ENCODE results near the gene TMEM209. TPM values are rescaled to one million over a fixed set of nuclear protein-coding genes. Genes with fewer than 3 reads are reported as not detected.

Gene TMEM209
- total RNA-seq, 1 donor from 2014 or later, result 14.8 TPM

DNA sequence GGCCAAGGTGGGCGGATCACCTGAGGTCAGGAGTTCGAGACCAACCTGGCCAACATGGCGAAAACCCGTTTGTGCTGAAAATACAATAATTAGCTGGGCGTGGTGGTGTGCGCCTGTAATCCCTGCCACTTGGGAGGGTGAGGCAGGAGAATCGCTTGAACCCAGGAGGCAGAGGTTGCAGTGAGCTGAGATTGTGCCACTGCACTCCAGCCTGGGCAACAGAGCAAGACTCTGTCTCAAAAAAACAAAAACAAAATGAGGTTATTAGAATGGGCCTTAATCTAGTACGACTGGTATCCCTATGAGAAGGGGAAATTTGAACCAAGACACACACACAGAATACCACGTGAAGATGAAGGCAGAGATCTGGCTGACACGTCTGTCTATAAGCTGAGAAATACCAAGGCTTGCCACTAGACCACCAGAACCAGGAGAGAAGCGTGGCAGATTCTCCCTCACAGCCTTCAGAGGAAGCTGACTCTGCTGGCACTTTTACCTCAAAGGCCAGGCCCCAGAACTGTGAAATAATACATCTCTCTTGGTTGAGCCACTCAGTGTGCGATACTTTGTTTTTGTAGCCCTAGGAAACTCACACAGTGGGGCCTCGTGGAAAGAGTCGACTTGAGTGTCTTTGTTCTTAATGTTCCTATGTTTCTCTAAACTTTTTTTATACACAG is 59.6 kb downstream of the TMEM209 start:
- Mint-ChIP-seq H3K4me1 (ENCODE audit: low read depth) (peaks cover 37% of the 10 kb centered on the region), H3K4me3 (ENCODE audit: unreplicated experiment) (no peak overlapping the region), H3K27ac (ENCODE audit: unreplicated experiment) (peak overlapping the region; percentile 19), H3K36me3 (ENCODE audit: low read depth) (no peaks in the 10 kb centered on the region), H3K9me3 (ENCODE audit: low read depth) (no peaks in the 10 kb centered on the region), H3K27me3 (ENCODE audit: low read depth) (no peaks in the 10 kb centered on the region)
- DNase-seq (ENCODE audit: low spot score), result no peak
- TF ChIP-seq, protein P1, sequence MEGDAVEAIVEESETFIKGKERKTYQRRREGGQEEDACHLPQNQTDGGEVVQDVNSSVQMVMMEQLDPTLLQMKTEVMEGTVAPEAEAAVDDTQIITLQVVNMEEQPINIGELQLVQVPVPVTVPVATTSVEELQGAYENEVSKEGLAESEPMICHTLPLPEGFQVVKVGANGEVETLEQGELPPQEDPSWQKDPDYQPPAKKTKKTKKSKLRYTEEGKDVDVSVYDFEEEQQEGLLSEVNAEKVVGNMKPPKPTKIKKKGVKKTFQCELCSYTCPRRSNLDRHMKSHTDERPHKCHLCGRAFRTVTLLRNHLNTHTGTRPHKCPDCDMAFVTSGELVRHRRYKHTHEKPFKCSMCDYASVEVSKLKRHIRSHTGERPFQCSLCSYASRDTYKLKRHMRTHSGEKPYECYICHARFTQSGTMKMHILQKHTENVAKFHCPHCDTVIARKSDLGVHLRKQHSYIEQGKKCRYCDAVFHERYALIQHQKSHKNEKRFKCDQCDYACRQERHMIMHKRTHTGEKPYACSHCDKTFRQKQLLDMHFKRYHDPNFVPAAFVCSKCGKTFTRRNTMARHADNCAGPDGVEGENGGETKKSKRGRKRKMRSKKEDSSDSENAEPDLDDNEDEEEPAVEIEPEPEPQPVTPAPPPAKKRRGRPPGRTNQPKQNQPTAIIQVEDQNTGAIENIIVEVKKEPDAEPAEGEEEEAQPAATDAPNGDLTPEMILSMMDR (IDR thresholded peaks at IDR 0.05), result no peak

DNA sequence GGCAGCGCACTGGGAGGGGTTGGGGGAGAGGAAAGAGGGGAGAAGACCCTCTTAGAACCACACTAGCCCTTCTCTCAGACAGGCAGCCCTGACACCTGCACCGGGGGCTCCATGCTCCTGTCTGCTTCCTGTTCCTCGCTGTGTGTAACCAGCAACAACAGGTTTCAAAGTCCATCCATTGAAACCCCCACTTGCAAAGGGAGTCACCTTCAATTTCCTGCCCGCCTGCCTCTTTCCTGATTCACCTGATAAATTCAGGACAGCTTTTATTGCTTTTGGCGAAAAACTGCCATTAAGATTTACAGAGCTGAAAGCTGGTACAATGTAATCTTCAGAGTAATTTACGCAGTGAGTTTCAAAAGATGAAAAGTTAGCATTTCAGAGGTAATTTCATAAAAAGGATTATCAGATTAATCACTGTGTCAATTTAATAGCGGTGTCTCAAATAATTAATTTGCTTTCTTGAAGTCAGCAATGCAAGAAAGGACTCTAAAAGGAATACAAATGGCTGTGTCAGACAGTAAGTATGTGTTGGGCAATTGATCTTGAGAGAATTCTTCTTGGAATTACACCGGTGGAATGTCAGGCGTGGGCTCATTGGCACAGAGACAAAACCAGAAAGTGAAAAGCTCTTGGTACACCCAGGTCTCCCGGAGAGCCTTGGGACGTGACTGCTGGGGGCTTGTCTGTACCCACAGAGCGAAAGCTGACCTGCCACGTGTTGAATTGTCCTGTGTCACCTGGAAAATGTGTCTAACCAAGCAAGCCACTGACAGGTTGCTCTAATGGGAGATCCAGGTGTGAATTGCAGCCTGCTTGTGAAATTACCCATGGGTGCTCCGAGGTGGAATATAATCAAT is 60.7 kb downstream of the TMEM209 start:
- no peak overlapping the region for H3K4me3 Mint-ChIP-seq (ENCODE audit: unreplicated experiment)
- H3K27me3 Mint-ChIP-seq (ENCODE audit: low read depth), result no peaks in the 10 kb centered on the region
- no peak for DNase-seq (ENCODE audit: low spot score)
- H3K36me3 Mint-ChIP-seq (ENCODE audit: low read depth), result peaks cover under 1% of the 10 kb centered on the region
- H3K4me1 Mint-ChIP-seq (ENCODE audit: low read depth), result peaks cover 37% of the 10 kb centered on the region
- H3K9me3 Mint-ChIP-seq (ENCODE audit: low read depth), result no peaks in the 10 kb centered on the region
- TF ChIP-seq, protein P1 (IDR thresholded peaks at IDR 0.05), result no peak
- H3K27ac Mint-ChIP-seq (ENCODE audit: unreplicated experiment), result peak overlapping the region; percentile 42

DNA sequence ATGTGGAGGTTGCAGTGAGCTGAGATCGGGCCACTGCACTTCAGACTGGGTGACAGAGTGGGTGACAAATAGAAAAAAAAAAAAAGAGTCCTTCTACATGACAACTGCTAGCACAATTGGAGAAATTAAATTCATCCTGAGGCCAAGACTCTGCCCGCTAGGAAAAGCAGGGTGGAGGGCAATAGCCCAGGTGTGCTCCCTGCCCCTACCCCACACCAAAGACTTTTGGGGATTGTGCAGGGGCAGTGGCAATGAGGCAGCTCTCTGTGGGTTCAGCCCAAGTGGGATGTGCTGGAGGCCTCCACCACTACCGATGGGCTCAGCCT is 61.3 kb downstream of the TMEM209 start:
- Mint-ChIP-seq H3K4me1 (ENCODE audit: low read depth) (peaks cover 31% of the 10 kb centered on the region), H3K36me3 (ENCODE audit: low read depth) (peaks cover 4% of the 10 kb centered on the region)

DNA sequence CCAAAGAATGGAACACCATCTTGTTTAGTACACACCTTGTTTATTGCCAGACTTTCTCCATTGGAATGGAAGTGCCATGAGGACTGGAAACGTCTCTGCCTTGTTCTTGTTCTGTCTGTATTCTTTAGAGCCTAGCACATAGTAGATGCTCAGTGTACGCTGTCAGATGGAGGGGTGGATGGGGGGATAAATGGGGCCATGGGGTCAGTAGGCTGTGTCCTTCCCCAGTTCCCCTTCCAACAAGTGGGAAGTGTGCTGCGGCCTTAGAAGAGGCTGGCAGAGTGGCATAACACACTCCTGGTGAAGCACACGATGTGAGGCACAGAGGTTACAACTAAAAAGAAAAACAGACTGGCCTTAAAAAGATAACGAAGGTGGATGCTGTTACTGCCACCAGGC is 61.9 kb downstream of the TMEM209 start:
- no peak overlapping the region for H3K4me3 Mint-ChIP-seq (ENCODE audit: unreplicated experiment)
- H3K9me3 Mint-ChIP-seq (ENCODE audit: low read depth), result no peaks in the 10 kb centered on the region
- peaks cover 25% of the 10 kb centered on the region for H3K4me1 Mint-ChIP-seq (ENCODE audit: low read depth)
- TF ChIP-seq, protein P1 (IDR thresholded peaks at IDR 0.05), result no peak
- H3K27ac Mint-ChIP-seq (ENCODE audit: unreplicated experiment), result no peak overlapping the region
- H3K27me3 Mint-ChIP-seq (ENCODE audit: low read depth), result no peaks in the 10 kb centered on the region
- DNase-seq (ENCODE audit: low spot score), result no peak
- peaks cover 6% of the 10 kb centered on the region for H3K36me3 Mint-ChIP-seq (ENCODE audit: low read depth)

More for the DNA sequence above, 61.3 kb downstream of the TMEM209 start:
- TF ChIP-seq, protein P1 (IDR thresholded peaks at IDR 0.05), result no peak
- no peak overlapping the region for H3K4me3 Mint-ChIP-seq (ENCODE audit: unreplicated experiment)
- no peak overlapping the region for H3K27ac Mint-ChIP-seq (ENCODE audit: unreplicated experiment)
- no peak for DNase-seq (ENCODE audit: low spot score)
- H3K9me3 Mint-ChIP-seq (ENCODE audit: low read depth), result no peaks in the 10 kb centered on the region
- H3K27me3 Mint-ChIP-seq (ENCODE audit: low read depth), result no peaks in the 10 kb centered on the region

DNA sequence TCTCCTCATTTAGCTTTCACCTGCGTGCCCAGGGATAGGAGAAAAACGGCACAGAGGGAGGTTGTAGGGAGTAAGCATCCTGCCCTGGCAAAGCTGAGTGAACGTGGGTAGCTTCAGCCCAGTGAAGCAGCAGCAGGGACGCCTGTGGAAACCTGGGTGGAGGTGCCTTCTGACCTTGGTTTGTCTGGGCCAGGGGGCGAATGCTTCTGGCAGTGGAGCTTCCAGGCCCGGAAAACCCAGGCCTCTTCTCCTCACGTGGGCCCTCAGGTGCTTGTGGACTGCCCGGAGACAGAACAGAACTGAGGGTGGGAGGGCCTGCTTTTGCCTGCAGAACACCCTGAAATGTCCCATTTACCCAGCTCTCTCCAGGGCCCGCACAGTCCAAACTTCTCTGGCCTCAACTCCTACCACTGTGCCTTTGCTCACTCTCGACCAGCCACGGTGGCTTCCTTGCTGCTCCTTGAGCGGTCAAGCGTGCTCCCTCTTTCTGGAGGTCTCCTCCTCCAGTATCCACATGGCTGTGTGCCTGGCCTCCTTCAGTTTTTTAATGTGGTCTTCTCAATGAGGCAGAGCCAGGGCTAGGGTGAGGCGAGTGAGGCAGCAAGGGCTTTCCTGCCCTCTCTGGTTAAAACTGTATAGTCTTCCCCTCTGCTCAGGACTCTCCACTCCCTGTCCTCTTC is 62.4 kb downstream of the TMEM209 start:
- DNase-seq (ENCODE audit: low spot score), result no peak
- H3K4me3 Mint-ChIP-seq (ENCODE audit: unreplicated experiment), result no peak overlapping the region
- peaks cover 6% of the 10 kb centered on the region for H3K36me3 Mint-ChIP-seq (ENCODE audit: low read depth)
- H3K4me1 Mint-ChIP-seq (ENCODE audit: low read depth), result peaks cover 25% of the 10 kb centered on the region
- TF ChIP-seq, protein P1 (IDR thresholded peaks at IDR 0.05), result no peak
- no peaks in the 10 kb centered on the region for H3K27me3 Mint-ChIP-seq (ENCODE audit: low read depth)
- H3K9me3 Mint-ChIP-seq (ENCODE audit: low read depth), result no peaks in the 10 kb centered on the region
- H3K27ac Mint-ChIP-seq (ENCODE audit: unreplicated experiment), result no peak overlapping the region

Measured in chondrocyte (in vitro differentiated cells).